PFSK-1 (cell line): ENCODE results near the gene PPM1F.

Source experiments
- POLR2AphosphoS5 ChIP-seq: IDR thresholded peaks from 2 replicates; pipeline ENCODE4 v1.6.1; 2012; ENCODE audit warnings: low read depth, mild to moderate bottlenecking, control low read depth, low read length, moderate library complexity
- SIN3A ChIP-seq: IDR thresholded peaks from 2 replicates; pipeline ENCODE4 v1.6.1; 2012; ENCODE audit warnings: mild to moderate bottlenecking, low read length, moderate library complexity, borderline replicate concordance; ENCODE audit not compliant: insufficient read depth
- TAF1 ChIP-seq: IDR thresholded peaks from 2 replicates; pipeline ENCODE4 v1.6.1; 2012; ENCODE audit warnings: low read length, control low read depth, borderline replicate concordance; ENCODE audit not compliant: insufficient read depth

GRCh38 chr22:21909871-21910270 is 42.8 kb downstream of the PPM1F start:
- TF ChIP-seq SIN3A (no peak), POLR2AphosphoS5 (no peak), TAF1 (no peak)
